ENCODE measurements around the gene GRK5. TPM values are rescaled to one million over a fixed set of nuclear protein-coding genes. Genes with fewer than 3 reads are reported as not detected.

GRK5 gene
- total RNA-seq, 4 donors from 2014 or later = 10.0 to 61.9 (median 18.1) TPM

DNA sequence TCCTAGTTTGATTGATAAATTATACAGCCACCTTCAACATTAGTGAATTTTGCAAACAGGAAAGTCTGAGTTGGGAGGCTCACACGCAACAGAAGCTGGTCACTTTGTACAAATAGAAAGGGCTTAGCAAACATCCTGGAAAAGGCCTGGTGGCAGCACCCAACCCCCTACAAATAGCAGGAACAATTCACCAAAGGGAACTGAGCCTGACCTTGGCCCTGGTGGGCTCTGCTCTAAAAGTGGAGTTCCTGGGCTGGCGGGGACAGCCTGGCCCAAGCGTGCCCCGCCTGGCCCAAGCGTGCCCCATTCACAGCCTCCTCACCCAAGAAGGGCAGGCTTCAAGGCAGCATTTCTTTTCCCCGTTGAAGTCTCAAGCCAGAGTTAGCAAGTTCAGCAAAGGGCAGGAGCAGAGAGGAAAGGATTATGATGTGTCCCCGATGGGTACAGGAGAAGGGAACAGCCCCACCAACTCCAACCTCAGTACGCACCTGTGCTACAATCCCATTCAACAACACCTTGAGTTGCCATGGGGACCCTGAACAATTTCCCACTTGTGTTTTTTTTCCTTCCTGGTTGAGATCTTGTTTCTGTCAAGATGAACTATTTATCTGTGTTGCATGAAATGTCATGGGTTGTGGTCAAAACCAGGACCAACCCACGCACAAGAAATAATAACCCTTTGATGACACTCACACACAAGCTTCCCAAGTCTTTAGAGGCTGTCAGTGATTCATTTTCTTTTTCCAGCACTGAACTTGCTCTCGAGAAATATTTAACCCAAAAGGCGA, 291.7 kb downstream of the GRK5 start:
- Histone ChIP-seq H3K27me3 (no peaks in the 10 kb centered on the region), H3K4me3 (no peak overlapping the region), H3K9me3 (no peaks in the 10 kb centered on the region), H3K4me1 (peaks cover 0 to 22% (median 11%) of the 10 kb centered on the region in 4 donors), H3K36me3 (peaks cover 0 to 4% (median 0%) of the 10 kb centered on the region in 3 donors), H3K27ac (peak overlapping the region in 2 of 4 donors; percentile 1 to 38)
- DNase-seq = no peak
- TF ChIP-seq, protein P1, sequence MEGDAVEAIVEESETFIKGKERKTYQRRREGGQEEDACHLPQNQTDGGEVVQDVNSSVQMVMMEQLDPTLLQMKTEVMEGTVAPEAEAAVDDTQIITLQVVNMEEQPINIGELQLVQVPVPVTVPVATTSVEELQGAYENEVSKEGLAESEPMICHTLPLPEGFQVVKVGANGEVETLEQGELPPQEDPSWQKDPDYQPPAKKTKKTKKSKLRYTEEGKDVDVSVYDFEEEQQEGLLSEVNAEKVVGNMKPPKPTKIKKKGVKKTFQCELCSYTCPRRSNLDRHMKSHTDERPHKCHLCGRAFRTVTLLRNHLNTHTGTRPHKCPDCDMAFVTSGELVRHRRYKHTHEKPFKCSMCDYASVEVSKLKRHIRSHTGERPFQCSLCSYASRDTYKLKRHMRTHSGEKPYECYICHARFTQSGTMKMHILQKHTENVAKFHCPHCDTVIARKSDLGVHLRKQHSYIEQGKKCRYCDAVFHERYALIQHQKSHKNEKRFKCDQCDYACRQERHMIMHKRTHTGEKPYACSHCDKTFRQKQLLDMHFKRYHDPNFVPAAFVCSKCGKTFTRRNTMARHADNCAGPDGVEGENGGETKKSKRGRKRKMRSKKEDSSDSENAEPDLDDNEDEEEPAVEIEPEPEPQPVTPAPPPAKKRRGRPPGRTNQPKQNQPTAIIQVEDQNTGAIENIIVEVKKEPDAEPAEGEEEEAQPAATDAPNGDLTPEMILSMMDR (IDR thresholded peaks at IDR 0.05) = no peak
- no peak for TF ChIP-seq POLR2A (IDR thresholded peaks at IDR 0.05)

DNA sequence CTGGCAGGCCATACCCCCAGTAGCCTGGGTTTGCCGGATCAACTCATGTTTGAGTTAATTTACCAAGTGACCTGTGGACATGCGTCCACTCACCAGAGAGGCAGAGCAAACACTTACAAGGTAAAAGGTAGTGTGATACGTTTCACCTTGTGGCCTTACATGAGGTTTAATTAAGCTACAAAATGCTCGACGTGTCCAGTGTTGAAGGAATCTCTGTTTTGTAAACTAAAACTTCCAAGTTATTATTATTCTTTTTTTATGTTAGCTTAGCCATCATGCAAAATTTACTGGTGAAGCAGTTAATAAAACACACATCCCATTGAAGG, 292.3 kb downstream of the GRK5 start:
- no peak for TF ChIP-seq POLR2A (IDR thresholded peaks at IDR 0.05)
- TF ChIP-seq, protein P1 (IDR thresholded peaks at IDR 0.05) = no peak
- H3K4me1 ChIP-seq = peaks cover 0 to 22% (median 9%) of the 10 kb centered on the region in 4 donors
- no peak for DNase-seq
- H3K27me3 ChIP-seq = no peaks in the 10 kb centered on the region
- H3K9me3 ChIP-seq = no peaks in the 10 kb centered on the region
- peaks cover 0 to 4% (median 0%) of the 10 kb centered on the region in 3 donors for H3K36me3 ChIP-seq
- H3K4me3 ChIP-seq = no peak overlapping the region
- no peak overlapping the region for H3K27ac ChIP-seq

DNA sequence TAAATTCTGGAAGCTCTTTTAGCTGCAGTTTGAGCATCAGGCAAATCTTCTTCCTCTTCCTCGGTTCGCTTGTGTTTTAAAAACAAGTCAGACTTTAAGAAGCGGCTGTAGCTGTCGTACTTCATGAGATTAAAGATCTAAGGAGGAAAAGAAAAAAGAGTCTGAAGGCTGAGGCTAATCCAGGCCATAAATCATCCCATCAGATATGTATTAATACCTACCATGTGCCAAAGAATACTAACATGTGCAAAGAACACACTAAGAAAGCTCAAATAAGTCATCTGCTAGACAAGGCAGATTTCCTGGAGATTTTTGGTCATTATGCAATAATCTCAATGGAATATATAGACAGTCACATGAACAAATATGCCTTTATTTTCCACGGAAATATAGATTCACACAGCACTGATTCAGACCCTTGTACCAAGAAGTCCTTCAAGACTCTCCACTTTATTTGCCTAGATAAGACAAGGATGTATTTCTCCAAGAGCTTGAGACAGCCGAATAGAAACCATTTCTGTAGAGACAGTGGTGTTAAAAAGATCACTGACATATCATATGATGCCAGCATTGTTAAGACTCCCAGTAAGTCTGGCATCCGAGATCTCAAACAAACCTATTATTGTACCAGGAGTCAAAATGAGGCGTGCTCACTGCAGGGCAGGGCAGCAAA, 292.9 kb downstream of the GRK5 start:
- Histone ChIP-seq H3K9me3 (no peaks in the 10 kb centered on the region), H3K4me3 (no peak overlapping the region), H3K4me1 (peaks cover 0 to 22% (median 9%) of the 10 kb centered on the region in 4 donors), H3K27me3 (no peaks in the 10 kb centered on the region), H3K27ac (peak overlapping the region in 1 of 4 donors; percentile 78), H3K36me3 (peaks cover 0 to 4% (median 0%) of the 10 kb centered on the region in 3 donors)
- TF ChIP-seq, protein P1 (IDR thresholded peaks at IDR 0.05) = no peak
- no peak for TF ChIP-seq POLR2A (IDR thresholded peaks at IDR 0.05)
- no peak for DNase-seq

DNA sequence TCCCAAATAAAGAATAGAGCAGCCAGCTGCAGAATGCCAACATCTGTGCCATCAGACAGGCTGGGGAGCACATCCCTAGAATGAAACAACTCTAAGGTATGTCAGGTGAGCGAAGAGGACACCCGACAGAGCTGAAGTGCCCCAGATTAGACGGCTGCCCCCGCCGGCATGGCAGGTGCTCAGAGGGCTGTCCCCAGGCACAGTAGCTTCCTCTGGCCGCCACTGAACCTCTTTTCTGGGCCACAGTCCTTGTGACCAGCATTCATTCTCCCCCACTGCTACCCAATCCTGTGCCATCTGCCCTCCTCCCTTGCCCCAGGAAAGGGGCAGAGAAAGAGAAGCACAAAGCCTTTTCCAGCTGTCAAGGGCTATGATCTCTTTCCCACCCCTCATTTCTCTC, 293.4 kb downstream of the GRK5 start:
- H3K9me3 ChIP-seq = no peaks in the 10 kb centered on the region
- H3K4me3 ChIP-seq = no peak overlapping the region
- peaks cover 0 to 4% (median 0%) of the 10 kb centered on the region in 3 donors for H3K36me3 ChIP-seq
- H3K27ac ChIP-seq = peak overlapping the region in 3 of 4 donors; percentile 22 to 78 (median 41)
- H3K27me3 ChIP-seq = no peaks in the 10 kb centered on the region
- peaks cover 0 to 22% (median 9%) of the 10 kb centered on the region in 4 donors for H3K4me1 ChIP-seq
- no peak for TF ChIP-seq POLR2A (IDR thresholded peaks at IDR 0.05)
- TF ChIP-seq, protein P1 (IDR thresholded peaks at IDR 0.05) = no peak
- DNase-seq = no peak

DNA sequence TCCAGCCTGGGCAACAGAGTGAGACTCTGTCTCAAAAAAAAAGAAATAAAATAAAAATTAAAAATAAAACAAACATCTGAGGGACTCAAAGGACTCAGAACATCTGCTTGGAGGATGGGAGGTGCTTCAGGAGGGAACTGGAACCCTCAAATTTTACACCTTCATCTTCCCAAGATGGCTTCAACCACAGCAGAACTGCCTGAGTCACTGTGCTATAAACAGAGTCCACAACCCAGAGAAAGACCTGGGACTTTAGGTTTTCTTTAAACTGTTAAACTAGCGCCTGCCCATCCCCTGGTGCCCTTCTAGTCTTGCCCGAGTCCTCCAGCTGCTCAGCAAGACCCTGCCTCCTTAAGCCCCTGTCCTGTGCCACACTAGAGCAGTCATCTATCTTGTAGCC, 294.3 kb downstream of the GRK5 start:
- Histone ChIP-seq H3K36me3 (peaks cover 0 to 4% (median 0%) of the 10 kb centered on the region in 3 donors), H3K4me3 (no peak overlapping the region), H3K27me3 (no peaks in the 10 kb centered on the region), H3K27ac (peak overlapping the region; percentile 12 to 78 (median 64)), H3K9me3 (no peaks in the 10 kb centered on the region), H3K4me1 (peaks cover 0 to 23% (median 11%) of the 10 kb centered on the region in 4 donors)
- no peak for TF ChIP-seq POLR2A (IDR thresholded peaks at IDR 0.05)
- TF ChIP-seq, protein P1 (IDR thresholded peaks at IDR 0.05) = no peak
- DNase-seq = no peak

All from Peyer's patch (tissue), 4 donors.